ENCODE measurements around the gene NAV2. TPM values are rescaled to one million over a fixed set of nuclear protein-coding genes. Genes with fewer than 3 reads are reported as not detected.

Gene NAV2
- polyA plus RNA-seq, 1 donor from 2014 or later: 3.0 TPM

GRCh38 chr11:19821412-19821875 is 108.8 kb downstream of the NAV2 start:
- Histone ChIP-seq H3K27me3 (ENCODE audit: insufficient read depth, low read depth, low read length) (peaks cover 7% of the 10 kb centered on the region), H3K9me2 (ENCODE audit: insufficient read depth, low read length) (no peaks in the 10 kb centered on the region), H2AFZ (ENCODE audit: low read depth, low read length) (no peak overlapping the region), H3K27ac (ENCODE audit: low read length) (no peak overlapping the region), H3K9ac (ENCODE audit: low read length) (no peak overlapping the region), H3F3A (ENCODE audit: insufficient read depth, low read length, poor library complexity, severe bottlenecking) (no peaks in the 10 kb centered on the region), H3K9me3 (ENCODE audit: low read length) (no peaks in the 10 kb centered on the region), H3K79me2 (replicated peaks; ENCODE audit: insufficient read depth, low read length) (no peaks in the 10 kb centered on the region), H3K4me3 (ENCODE audit: low read length) (no peak overlapping the region), H4K20me1 (ENCODE audit: insufficient read depth) (no peaks in the 10 kb centered on the region), H3K36me3 (ENCODE audit: insufficient read depth, low read length) (no peaks in the 10 kb centered on the region), H3K4me2 (ENCODE audit: low read length) (no peak overlapping the region)
- TF ChIP-seq EZH2 (IDR thresholded peaks at IDR 0.05; ENCODE audit: borderline replicate concordance, insufficient read depth, low read length, poor library complexity, severe bottlenecking) (no peak), EP300 (conservative IDR thresholded peaks at IDR 0.05; ENCODE audit: poor library complexity, severe bottlenecking) (no peak), CTCF (IDR thresholded peaks at IDR 0.05; ENCODE audit: poor library complexity, severe bottlenecking) (no peak), REST (IDR thresholded peaks at IDR 0.05; ENCODE audit: borderline replicate concordance) (no peak), RAD21 (conservative IDR thresholded peaks at IDR 0.05) (no peak), SMC3 (conservative IDR thresholded peaks at IDR 0.05; ENCODE audit: poor library complexity) (no peak), MXI1 (conservative IDR thresholded peaks at IDR 0.05; ENCODE audit: poor library complexity, severe bottlenecking) (no peak), TAF1 (IDR thresholded peaks at IDR 0.05; ENCODE audit: low read depth) (no peak), POLR2AphosphoS5 (IDR thresholded peaks at IDR 0.05) (no peak)

DNA sequence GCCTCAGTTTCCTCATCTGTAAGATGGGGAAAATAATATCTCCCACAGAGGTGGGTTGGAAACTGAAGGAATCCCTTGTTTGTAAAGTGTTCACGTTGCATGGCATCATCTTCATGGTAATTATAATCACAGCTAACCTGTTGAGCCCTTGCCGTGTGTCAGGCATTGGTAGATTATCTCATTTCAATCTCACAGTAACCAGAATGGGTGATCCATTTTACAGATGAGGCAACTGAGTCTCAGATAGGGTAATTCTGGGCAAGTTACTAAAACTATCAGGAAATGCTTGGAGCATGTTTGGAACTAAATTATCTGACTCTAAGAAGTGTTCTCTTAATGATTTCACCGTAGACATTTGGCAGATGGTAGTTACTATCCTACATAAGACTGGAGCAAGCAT is 109.4 kb downstream of the NAV2 start:
- TF ChIP-seq SMC3 (conservative IDR thresholded peaks at IDR 0.05; ENCODE audit: poor library complexity) (no peak), EP300 (conservative IDR thresholded peaks at IDR 0.05; ENCODE audit: poor library complexity, severe bottlenecking) (no peak), MXI1 (conservative IDR thresholded peaks at IDR 0.05; ENCODE audit: poor library complexity, severe bottlenecking) (no peak), EZH2 (IDR thresholded peaks at IDR 0.05; ENCODE audit: borderline replicate concordance, insufficient read depth, low read length, poor library complexity, severe bottlenecking) (no peak), REST (IDR thresholded peaks at IDR 0.05; ENCODE audit: borderline replicate concordance) (no peak), TAF1 (IDR thresholded peaks at IDR 0.05; ENCODE audit: low read depth) (no peak), CTCF (IDR thresholded peaks at IDR 0.05; ENCODE audit: poor library complexity, severe bottlenecking) (no peak), RAD21 (conservative IDR thresholded peaks at IDR 0.05) (no peak), POLR2AphosphoS5 (IDR thresholded peaks at IDR 0.05) (no peak)
- H3K9ac ChIP-seq (ENCODE audit: low read length): no peak overlapping the region
- H3F3A ChIP-seq (ENCODE audit: insufficient read depth, low read length, poor library complexity, severe bottlenecking): no peaks in the 10 kb centered on the region
- no peaks in the 10 kb centered on the region for H3K79me2 ChIP-seq (replicated peaks; ENCODE audit: insufficient read depth, low read length)
- H3K9me2 ChIP-seq (ENCODE audit: insufficient read depth, low read length): no peaks in the 10 kb centered on the region
- no peak overlapping the region for H3K4me3 ChIP-seq (ENCODE audit: low read length)
- H3K27me3 ChIP-seq (ENCODE audit: insufficient read depth, low read depth, low read length): peaks cover 7% of the 10 kb centered on the region
- H4K20me1 ChIP-seq (ENCODE audit: insufficient read depth): no peaks in the 10 kb centered on the region
- no peak overlapping the region for H3K27ac ChIP-seq (ENCODE audit: low read length)
- H3K36me3 ChIP-seq (ENCODE audit: insufficient read depth, low read length): no peaks in the 10 kb centered on the region
- no peak overlapping the region for H3K4me2 ChIP-seq (ENCODE audit: low read length)
- H3K9me3 ChIP-seq (ENCODE audit: low read length): no peaks in the 10 kb centered on the region
- H2AFZ ChIP-seq (ENCODE audit: low read depth, low read length): no peak overlapping the region

Measured in neural cell (in vitro differentiated cells).